ENCODE results near the gene IFNLR1. TPM values are rescaled to one million over a fixed set of nuclear protein-coding genes. Genes with fewer than 3 reads are reported as not detected.

IFNLR1 gene
- total and polyA plus RNA-seq, 2 of the 8 experiments (the other 6 are each of a cell fraction or from before 2014, with no cell fraction given), result 6.8 to 10.1 TPM

DNA sequence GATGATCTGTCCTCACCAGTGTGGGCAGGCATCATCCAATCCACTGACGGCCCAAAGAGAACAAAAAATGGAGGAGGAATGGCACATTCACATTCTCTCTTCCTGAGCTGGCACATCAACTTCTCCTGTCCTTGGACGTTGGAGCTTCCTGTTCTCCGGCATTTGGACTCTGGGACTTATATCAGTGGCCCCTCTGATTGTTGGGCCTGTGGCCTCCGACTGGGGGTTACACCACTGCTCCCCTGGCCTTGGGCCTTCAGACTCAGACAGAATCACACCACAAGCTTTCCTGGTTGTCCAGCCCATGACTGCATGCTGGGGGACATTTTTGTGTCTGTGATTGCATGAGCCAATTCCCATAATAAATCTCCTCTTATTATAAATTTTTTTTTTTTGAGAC lies 20.1 kb downstream of the IFNLR1 start:
- Histone ChIP-seq H4K5ac (ENCODE audit: insufficient read length, low read depth, low read length) (no peak overlapping the region), H3K56ac (replicated peaks; ENCODE audit: insufficient read length, low read depth, low read length) (no peak overlapping the region), H3K4me1 (replicated peaks in 1 of 4; ENCODE audit: control insufficient read depth in 3 of 4, insufficient read depth in 4 of 4, low read length in 3 of 4) (no peaks in the 10 kb centered on the region), H2BK12ac (ENCODE audit: low read depth, low read length) (no peak overlapping the region), H2AFZ (ENCODE audit: low read length) (no peak overlapping the region), H4K20me1 (replicated peaks in 1 of 2; ENCODE audit: control insufficient read depth in 1 of 2, insufficient read depth in 2 of 2, low read length in 2 of 2) (peaks cover 0 to 1% of the 10 kb centered on the region in 2 experiments), H3K79me2 (ENCODE audit: control insufficient read depth in 1 of 2, insufficient read depth in 2 of 2, low read length in 2 of 2) (no peaks in the 10 kb centered on the region), H3K27ac (ENCODE audit: low read depth, low read length) (no peak overlapping the region), H3K18ac (ENCODE audit: extremely low read depth, low read length) (no peak overlapping the region), H2BK15ac (ENCODE audit: low read length) (no peak overlapping the region), H3K14ac (ENCODE audit: insufficient read length) (no peak overlapping the region), H4K8ac (ENCODE audit: extremely low read depth, insufficient read depth, low read length) (no peak overlapping the region), H2AK5ac (ENCODE audit: low read depth, low read length) (no peak overlapping the region), H3K9ac (replicated peaks in 1 of 4; ENCODE audit: extremely low read depth in 1 of 4, low read depth in 3 of 4, low read length in 3 of 4) (no peak overlapping the region), H3K27me3 (replicated peaks in 1 of 4; ENCODE audit: control insufficient read depth in 3 of 4, extremely low read depth in 1 of 4, insufficient read depth in 3 of 4, low read length in 3 of 4) (no peaks in the 10 kb centered on the region), H3K4me3 (ENCODE audit: extremely low read depth in 1 of 4, insufficient read depth in 2 of 4, low read depth in 3 of 4, low read length in 4 of 4) (no peak overlapping the region), H2BK20ac (ENCODE audit: low read length) (no peak overlapping the region), H3K9me3 (ENCODE audit: insufficient read depth in 2 of 2, low read depth in 1 of 2, low read length in 1 of 2) (no peaks in the 10 kb centered on the region), H3K4ac (replicated peaks; ENCODE audit: insufficient read length, low read depth, low read length) (no peak overlapping the region), H3K23ac (ENCODE audit: insufficient read length) (no peak overlapping the region), H3K36me3 (ENCODE audit: control insufficient read depth in 2 of 4, insufficient read depth in 4 of 4, low read length in 3 of 4) (peaks cover 0 to 8% (median 3%) of the 10 kb centered on the region in 4 experiments; a peak in 5 of 8 replicates), H3K79me1 (ENCODE audit: low read depth, low read length) (no peaks in the 10 kb centered on the region), H3K23me2 (ENCODE audit: low read depth, low read length) (no peaks in the 10 kb centered on the region), H2BK120ac (replicated peaks; ENCODE audit: low read depth, low read length) (no peak overlapping the region), H4K91ac (replicated peaks; ENCODE audit: insufficient read length, low read length) (no peak overlapping the region), H3K4me2 (ENCODE audit: insufficient read depth in 1 of 2, low read depth in 2 of 2, low read length in 2 of 2) (no peak overlapping the region), H2BK5ac (ENCODE audit: low read depth, low read length) (no peak overlapping the region)
- TF ChIP-seq CTBP2 (IDR thresholded peaks at IDR 0.05; ENCODE audit: borderline replicate concordance, insufficient read depth, insufficient read length, low read length) (no peak), KDM5A (IDR thresholded peaks at IDR 0.05; ENCODE audit: low read length) (no peak), RAD21 (IDR thresholded peaks at IDR 0.05 in 1 of 2, conservative IDR thresholded peaks at IDR 0.05 in 1 of 2; ENCODE audit: low read depth in 2 of 2, low read length in 2 of 2) (no peak), RXRA (IDR thresholded peaks at IDR 0.05; ENCODE audit: insufficient read depth, low read depth, low read length) (no peak), SIX5 (IDR thresholded peaks at IDR 0.05; ENCODE audit: low read depth, low read length) (no peak), CBX8 (IDR thresholded peaks at IDR 0.05; ENCODE audit: borderline replicate concordance, low read depth, low read length) (no peak), CREB1 (IDR thresholded peaks at IDR 0.05) (no peak), BCL11A (IDR thresholded peaks at IDR 0.05; ENCODE audit: low read depth in 2 of 2, low read length in 2 of 2) (no peak), TAF7 (optimal IDR thresholded peaks at IDR 0.05; ENCODE audit: borderline replicate concordance, low read depth, low read length) (no peak), TCF12 (IDR thresholded peaks at IDR 0.05; ENCODE audit: low read depth, low read length) (no peak), NANOG (IDR thresholded peaks at IDR 0.05; ENCODE audit: insufficient read depth, low read depth, low read length, poor library complexity, severe bottlenecking) (no peak)
- TF ChIP-seq, protein P1, sequence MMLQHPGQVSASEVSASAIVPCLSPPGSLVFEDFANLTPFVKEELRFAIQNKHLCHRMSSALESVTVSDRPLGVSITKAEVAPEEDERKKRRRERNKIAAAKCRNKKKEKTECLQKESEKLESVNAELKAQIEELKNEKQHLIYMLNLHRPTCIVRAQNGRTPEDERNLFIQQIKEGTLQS (IDR thresholded peaks at IDR 0.05; ENCODE audit: insufficient read depth, low read depth, low read length), result no peak
- DNase-seq (ENCODE audit: low read depth in 1 of 2, low spot score in 2 of 2), result no peak
- no peak for FAIRE-seq
- 62% methylated on average over 4 of the region's 4 CpGs; no CpG with 5 or more reads in 1 of the 2 experiments for WGBS, 2 experiments (ENCODE audit: extremely low coverage in 1 of 2, insufficient coverage in 1 of 2, insufficient read length in 1 of 2, insufficient replicate concordance in 2 of 2, low coverage in 1 of 2, low lambda C conversion rate in 2 of 2, missing lambda C conversion rate in 1 of 2)
- CTCF ChIA-PET (ENCODE audit: partially characterized antibody), result interaction anchor here (0.6 to 3.9 kb wide), 5 partner anchors 11 to 766 kb away, joined by 3 to 42 read pairs (median 4); no protein-coding TSS in a partner anchor
- POLR2A ChIA-PET (ENCODE audit: partially characterized antibody), result interaction anchor here (0.6 to 1.3 kb wide), 4 partner anchors 8 to 83 kb away, joined by 3 to 6 read pairs (median 3); no protein-coding TSS in a partner anchor

Data from H1 (cell line).